ENCODE results near the gene BCL2L12.

BCL2L12 gene

DNA sequence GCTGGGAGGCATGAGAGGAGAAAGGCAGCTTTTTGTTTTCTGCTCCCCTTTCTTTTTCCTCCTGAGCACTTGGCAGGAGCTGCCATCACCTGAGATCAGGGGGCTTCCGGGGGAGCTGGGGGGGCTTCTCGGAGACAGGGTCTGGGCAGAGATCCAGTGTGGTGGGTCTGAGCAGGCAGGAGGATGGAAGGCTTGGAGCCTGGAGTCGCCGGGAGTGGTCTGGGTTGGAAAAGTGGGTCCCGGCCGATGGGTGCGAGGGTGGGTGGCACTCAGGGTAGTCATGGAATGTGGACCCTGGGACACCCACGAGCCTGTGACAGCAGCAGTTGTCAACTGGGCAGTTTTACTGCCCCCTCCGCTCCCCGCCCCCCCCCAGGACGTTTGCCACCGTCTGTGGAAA lies 21.4 kb downstream of the BCL2L12 start:
- no peak for DNase-seq

- DNase-seq: no peak
These were observed 22.0 kb downstream of the BCL2L12 start for GRCh38 chr19:49687566-49688316.

GRCh38 chr19:49688531-49689132 lies 22.9 kb downstream of the BCL2L12 start:
- no peak for DNase-seq

GRCh38 chr19:49689133-49690078 lies 23.7 kb downstream of the BCL2L12 start, which contains the start of gene ADM5:
Gene ADM5 (plus strand): TSS chr19:49689594. CDS start chr19:49689838, 244 bp downstream.
- peak; percentile 66 for DNase-seq

- peak; percentile 68 for DNase-seq
These were observed 24.4 kb downstream of the BCL2L12 start for GRCh38 chr19:49690079-49690655.

GRCh38 chr19:49690656-49691242 lies 25.0 kb downstream of the BCL2L12 start, which contains the start of gene CPT1C:
Gene CPT1C (plus strand): TSS chr19:49691116. CDS start chr19:49692253, 1,137 bp downstream.
- DNase-seq: peak; percentile 97

DNA sequence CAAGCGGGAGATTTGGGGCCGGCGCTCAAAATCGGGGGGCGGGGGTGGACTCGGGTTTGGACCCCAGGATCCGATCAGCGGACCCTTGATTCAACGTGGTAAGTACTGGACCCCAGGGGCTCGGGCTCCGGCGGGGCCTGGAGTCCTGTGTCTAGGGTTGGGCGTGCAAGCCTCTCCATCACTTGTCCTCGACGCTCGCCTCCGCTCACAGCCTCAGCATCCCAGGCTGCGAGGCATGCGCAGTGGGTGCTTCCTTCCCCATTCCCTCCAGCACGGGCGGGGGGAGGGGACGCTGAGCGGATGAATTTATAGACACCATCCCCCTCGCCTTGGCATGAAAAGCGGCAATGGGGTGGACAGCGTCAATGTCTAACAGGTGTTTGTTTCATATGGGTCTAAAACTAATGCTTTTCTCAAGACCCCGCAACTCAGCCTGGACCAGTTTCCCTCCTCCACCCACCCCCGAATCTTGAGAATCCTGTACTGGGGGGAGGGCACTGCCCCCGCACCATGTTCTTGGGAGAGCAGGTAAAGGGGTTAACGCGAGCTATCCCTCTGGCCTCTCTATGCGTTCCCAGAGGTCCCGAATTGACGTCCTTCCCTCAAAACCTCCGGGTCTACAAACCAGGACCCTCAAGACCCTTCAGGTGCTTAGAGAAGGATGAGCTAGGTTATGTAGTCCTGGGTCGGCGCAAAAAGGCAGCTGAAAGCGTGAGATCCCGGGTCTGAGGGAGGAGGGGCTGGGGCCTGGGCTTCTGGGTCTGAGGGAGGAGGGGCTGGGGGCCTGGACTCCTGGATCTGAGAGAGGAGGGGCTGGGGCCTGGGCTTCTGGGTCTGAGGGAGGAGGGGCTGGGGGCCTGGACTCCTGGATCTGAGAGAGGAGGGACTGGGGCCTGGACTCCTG lies 25.8 kb downstream of the BCL2L12 start:
- peak; percentile 83 for DNase-seq

DNA sequence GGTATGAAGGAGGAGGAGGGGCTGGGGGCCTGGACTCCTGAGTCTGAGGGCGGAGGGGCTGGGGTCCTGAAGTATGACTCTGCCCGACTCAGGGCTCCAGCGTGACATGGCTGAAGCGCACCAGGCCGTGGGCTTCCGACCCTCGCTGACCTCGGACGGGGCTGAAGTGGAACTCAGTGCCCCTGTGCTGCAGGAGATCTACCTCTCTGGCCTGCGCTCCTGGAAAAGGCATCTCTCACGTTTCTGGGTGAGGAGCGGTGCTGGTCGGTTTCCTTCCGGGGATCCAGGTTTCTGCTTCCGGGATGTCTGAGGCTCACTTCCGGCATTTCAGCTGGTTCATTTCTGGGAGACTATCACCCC lies 26.4 kb downstream of the BCL2L12 start:
- no peak for DNase-seq

DNA sequence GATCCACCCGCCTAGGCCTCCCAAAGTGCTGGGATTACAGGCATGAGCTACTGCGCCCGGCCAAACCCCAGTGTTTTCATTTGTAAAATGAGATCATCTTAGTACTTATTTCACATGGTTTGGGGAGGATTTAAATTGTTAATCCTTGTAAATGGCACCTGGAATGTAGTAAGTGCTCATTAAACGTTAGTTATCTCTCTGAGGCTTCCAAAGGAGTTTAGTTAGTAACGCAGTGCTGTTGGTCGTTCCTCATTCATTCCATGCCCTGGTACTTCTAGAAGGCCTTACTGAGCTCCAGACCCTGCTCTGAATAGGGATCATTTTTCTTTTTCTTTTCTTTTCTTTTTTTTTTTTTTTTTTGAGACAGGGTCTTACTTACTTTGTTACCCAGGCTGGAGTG lies 30.4 kb downstream of the BCL2L12 start:
- no peak for DNase-seq

GRCh38 chr19:49696865-49697264 lies 31.1 kb downstream of the BCL2L12 start:
- no peak for DNase-seq

DNA sequence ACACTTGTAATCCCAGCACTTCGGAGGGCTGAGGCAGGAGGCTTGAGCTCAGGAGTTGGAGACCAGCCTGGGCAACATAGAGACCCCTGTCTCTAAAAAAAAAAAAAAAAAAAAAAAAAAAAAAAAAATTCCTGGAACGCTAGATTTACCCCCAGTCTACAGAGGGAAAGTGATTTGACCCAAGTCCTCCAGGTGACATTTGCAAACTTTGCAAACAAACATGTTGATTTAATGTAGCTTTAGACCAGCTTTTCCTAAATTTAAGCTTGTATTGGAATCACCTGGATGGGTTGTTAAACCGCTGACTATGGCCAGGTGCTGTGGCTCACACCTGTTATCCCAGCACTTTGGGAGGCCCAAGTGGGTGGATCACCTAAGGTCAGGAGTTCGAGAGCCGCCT lies 33.6 kb downstream of the BCL2L12 start:
- no peak for DNase-seq

DNA sequence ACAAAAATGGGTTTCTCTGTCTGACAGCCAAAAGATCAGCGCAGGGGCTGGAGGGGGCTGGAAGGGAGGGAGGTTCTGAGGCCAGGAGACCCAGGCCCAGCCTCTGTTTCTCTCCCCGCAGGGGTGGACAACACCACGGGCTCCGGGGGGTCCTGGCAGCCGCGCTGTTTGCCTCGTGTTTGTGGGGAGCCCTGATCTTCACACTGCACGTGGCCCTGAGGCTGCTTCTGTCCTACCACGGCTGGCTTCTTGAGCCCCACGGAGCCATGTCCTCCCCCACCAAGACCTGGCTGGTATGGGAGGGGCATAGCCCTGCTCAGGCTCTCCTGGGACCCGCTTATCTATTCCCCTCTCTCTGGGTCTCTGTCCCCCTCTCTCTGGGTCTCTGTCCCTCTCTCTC lies 34.8 kb downstream of the BCL2L12 start:
- no peak for DNase-seq

DNA sequence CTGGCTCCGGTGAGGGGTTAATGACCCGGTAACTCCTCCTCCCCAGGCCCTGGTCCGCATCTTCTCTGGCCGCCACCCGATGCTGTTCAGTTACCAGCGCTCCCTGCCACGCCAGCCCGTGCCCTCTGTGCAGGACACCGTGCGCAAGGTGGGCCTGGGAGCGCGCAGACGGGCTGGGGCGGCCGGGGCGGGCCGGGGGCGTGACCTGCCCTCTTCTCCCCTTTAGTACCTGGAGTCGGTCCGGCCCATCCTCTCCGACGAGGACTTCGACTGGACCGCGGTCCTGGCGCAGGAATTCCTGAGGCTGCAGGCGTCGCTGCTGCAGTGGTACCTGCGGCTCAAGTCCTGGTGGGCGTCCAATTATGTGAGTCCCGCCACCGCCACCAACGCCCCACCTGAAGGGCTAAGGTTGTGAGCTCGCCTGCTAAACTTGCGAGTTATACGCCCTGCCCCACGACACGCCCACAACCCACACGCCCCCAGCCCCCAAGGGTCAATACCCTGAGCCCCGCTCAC lies 35.6 kb downstream of the BCL2L12 start:
- DNase-seq: no peak

- no peak for DNase-seq
These were observed 39.3 kb downstream of the BCL2L12 start for GRCh38 chr19:49704888-49705642.

- no peak for DNase-seq
These were observed 40.2 kb downstream of the BCL2L12 start for GRCh38 chr19:49705919-49706318.

- no peak for DNase-seq
These were observed 44.7 kb downstream of the BCL2L12 start for GRCh38 chr19:49710372-49710951.

- DNase-seq: no peak
These were observed 46.7 kb downstream of the BCL2L12 start for GRCh38 chr19:49712397-49712859.

DNA sequence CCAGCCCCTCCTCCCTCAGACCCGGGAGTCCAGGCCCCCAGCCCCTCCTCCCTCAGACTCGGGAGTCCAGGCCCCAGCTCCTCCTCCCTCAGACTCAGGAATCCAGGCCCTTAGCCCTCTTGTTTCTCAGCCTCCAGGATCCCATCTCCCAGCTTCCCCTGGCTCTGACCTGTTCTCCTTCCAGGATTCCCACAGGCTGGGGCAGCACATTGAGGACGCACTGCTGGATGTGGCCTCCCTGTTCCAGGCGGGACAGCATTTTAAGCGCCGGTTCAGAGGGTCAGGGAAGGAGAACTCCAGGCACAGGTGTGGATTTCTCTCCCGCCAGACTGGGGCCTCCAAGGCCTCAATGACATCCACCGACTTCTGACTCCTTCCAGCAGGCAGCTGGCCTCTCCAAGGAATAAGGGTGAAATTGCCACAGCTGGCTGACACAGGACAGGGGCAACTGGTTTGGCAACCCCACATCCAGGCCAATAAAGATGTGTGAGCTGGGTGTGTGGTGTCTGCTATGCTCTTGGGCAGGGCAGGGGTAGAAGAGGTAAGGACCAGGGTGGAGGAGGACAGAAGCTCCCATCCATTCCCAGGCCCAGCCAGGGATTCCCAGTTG lies 47.6 kb downstream of the BCL2L12 start:
- DNase-seq: no peak

DNA sequence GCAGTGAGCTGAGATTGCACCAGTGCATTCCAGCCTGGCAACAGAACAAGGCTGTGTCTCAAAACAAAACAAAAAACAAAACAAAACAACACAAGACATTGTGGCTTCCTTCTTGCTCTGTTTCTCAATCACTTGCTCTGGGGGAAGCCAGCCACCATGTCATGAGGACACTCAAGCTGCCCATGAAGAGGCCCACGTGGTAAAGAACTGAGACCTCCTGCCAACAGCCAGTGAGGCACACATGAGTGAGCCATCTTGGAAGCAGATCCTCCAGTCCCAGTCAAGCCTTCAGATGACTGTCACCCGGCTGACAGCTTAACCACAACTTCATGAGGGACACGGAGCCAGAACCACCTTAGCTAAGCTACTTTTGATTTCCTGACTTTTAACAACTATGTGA lies 50.4 kb downstream of the BCL2L12 start:
- DNase-seq: no peak

DNA sequence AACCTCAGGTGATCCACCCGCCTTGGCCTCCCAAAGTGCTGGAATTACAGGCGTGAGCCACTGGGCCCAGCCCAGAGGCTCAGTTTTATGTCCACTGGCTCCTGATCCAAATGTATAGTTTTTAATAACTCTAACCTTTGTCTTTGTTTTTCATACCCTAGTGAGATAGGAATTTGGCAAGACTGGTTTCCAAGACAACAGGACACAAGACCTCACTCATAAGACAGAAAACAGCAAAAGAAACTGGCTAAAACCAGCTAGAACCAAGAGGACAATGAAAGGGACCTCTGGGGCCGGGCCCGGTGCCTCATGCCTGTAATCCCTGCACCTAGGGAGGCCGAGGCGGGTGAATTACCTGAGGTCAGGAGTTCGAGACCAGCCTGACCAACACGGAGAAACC lies 52.8 kb downstream of the BCL2L12 start:
- no peak for DNase-seq
